Lower leg skin (tissue), 4 donors: ENCODE results near the gene HES1. TPM values are rescaled to one million over a fixed set of nuclear protein-coding genes. Genes with fewer than 3 reads are reported as not detected.
A peak's percentile ranks its signal among the peaks of the same experiment; 100 is the strongest.
"Not testable (repeated sequence)": the region's sequence is repeated elsewhere in the genome, so short reads cannot be mapped to it uniquely, and the experiment has no call there.

Source experiments
- DNase-seq, 2 donors: peaks; one replicate each; pipeline ENCODE4 v3.0.0-alpha.2; 2019; ENCODE audit warnings: low spot score in 2 of 2
- H3K4me3 ChIP-seq: fragments of 200-600 bp; sonication (generic); 2 replicates; pipeline ENCODE4 v1.5.1; 2017; ENCODE audit warnings: mild to moderate bottlenecking, low read depth; ENCODE audit not compliant: poor library complexity, severe bottlenecking
- CTCF ChIP-seq, 3 donors: fragments of 450-650 bp; IDR thresholded peaks; one replicate each; pipeline ENCODE4 v1.5.1; 2016; ENCODE audit warnings: antibody characterized with exemption in 3 of 3, mild to moderate bottlenecking in 3 of 3, moderate library complexity in 2 of 3
- POLR2A ChIP-seq, 2 donors: fragments of 450-650 bp; IDR thresholded peaks; one replicate each; pipeline ENCODE4 v1.6.1; 2016 to 2017; ENCODE audit warnings: antibody characterized with exemption in 2 of 2, mild to moderate bottlenecking in 1 of 2, moderate library complexity in 1 of 2
- WGBS, 2 donors: methylation state at CpG; one replicate each; pipeline ENCODE4 v1.1.5; 2018; 5-methylcytosine and 5-hydroxymethylcytosine counted together
- intact Hi-C: fragments of 100-400 bp; cut with DNase I; formaldehyde crosslinking; loops from one replicate; pipeline ENCODE4 v1.15.0; 2023; ENCODE audit warnings: low total_unique reads
- total RNA-seq, 4 donors: library from RNA; depleted of rRNA; stranded (reverse); fragments of >200 nt; gene quantifications; one replicate each; pipeline ENCODE4 v1.1.0, GENCODE V29; 2016

Gene HES1
- total RNA-seq, 4 donors from 2014 or later, result 145 to 366 (median 315) TPM

GRCh38 chr3:194142156-194142910, 6.4 kb downstream of the HES1 start:
- WGBS, 2 donors, result 26 to 29% methylated on average over 14 of the region's 14 CpGs
- H3K4me3 ChIP-seq, result no peak overlapping the region
- intact Hi-C loops, result no loop called here
- DNase-seq, result peak; percentile 59 to 91
- TF ChIP-seq POLR2A (IDR thresholded peaks at IDR 0.05) (no peak), CTCF (IDR thresholded peaks at IDR 0.05) (no peak)

- WGBS, 2 donors, result 97% methylated on average over 2 of the region's 2 CpGs
- TF ChIP-seq CTCF (IDR thresholded peaks at IDR 0.05) (no peak), POLR2A (IDR thresholded peaks at IDR 0.05) (no peak)
- DNase-seq, result no peak
- intact Hi-C loops, result no loop called here
- no peak overlapping the region for H3K4me3 ChIP-seq
Observed at GRCh38 chr3:194145702-194146101, 9.8 kb downstream of the HES1 start.

GRCh38 chr3:194147679-194148078, 11.7 kb downstream of the HES1 start:
- 92 to 97% methylated on average over 7 of the region's 7 CpGs for WGBS, 2 donors
- intact Hi-C loops, result no loop called here
- peak in 1 of 2 donors; percentile 71 for DNase-seq

GRCh38 chr3:194148383-194148782, 12.4 kb downstream of the HES1 start:
- peak in 1 of 2 donors; percentile 82 for DNase-seq
- H3K4me3 ChIP-seq, result no peak overlapping the region
- TF ChIP-seq CTCF (IDR thresholded peaks at IDR 0.05), result no peak
- no peak for TF ChIP-seq POLR2A (IDR thresholded peaks at IDR 0.05)
- intact Hi-C loops, result no loop called here
- 78 to 79% methylated on average over 7 of the region's 7 CpGs for WGBS, 2 donors

More at GRCh38 chr3:194147679-194148078, 11.7 kb downstream of the HES1 start:
- TF ChIP-seq CTCF (IDR thresholded peaks at IDR 0.05), result no peak
- no peak for TF ChIP-seq POLR2A (IDR thresholded peaks at IDR 0.05)
- no peak overlapping the region for H3K4me3 ChIP-seq

- intact Hi-C loops, result no loop called here
- no peak overlapping the region for H3K4me3 ChIP-seq
- WGBS, 2 donors, result 52 to 62% methylated on average over 8 of the region's 8 CpGs
- no peak for DNase-seq
- TF ChIP-seq CTCF (IDR thresholded peaks at IDR 0.05) (no peak), POLR2A (IDR thresholded peaks at IDR 0.05) (no peak)
Observed at GRCh38 chr3:194150252-194150934, 14.4 kb downstream of the HES1 start.

- intact Hi-C loops, DNase-seq, H3K4me3 ChIP-seq: not testable (repeated sequence)
- WGBS, 2 donors, result 92 to 97% methylated on average over 2 of the region's 2 CpGs
Observed at GRCh38 chr3:194150935-194151302, 15.0 kb downstream of the HES1 start.
